Kidney capillary endothelial cell (primary cell): ENCODE measurements around the gene ZNF469.
"Not testable (repeated sequence)": the region's sequence is repeated elsewhere in the genome, so short reads cannot be mapped to it uniquely, and the experiment has no call there.

Experiments
- DNase-seq: peaks from one replicate; pipeline ENCODE4 v3.0.0-alpha.2; 2018; ENCODE audit warnings: low spot score

Gene ZNF469

GRCh38 chr16:88360401-88360800 lies 22.4 kb upstream of the ZNF469 start:
- DNase-seq = not testable (repeated sequence)

GRCh38 chr16:88360999-88361398 lies 21.8 kb upstream of the ZNF469 start:
- no peak for DNase-seq

DNA sequence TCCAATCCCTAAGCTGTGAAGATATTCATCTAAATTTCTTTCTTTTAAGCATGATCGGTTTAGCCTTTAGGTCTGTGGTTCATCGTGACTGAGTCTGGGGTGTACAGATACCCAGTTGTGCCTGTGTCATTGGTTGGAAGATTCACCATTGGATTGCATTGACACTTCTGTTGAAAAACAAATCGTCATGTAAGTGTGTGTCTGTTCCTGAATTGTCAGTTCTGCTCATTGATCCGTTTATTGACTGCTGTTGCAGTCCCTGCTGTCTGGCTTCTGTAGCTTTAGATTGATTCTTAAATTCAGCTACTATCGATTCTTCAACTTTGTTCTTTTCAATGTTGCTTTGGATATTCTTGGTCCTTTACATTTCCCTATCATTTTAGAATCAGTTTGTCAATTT lies 21.0 kb upstream of the ZNF469 start:
- no peak for DNase-seq

- DNase-seq = no peak
These were observed 19.4 kb upstream of the ZNF469 start for GRCh38 chr16:88363239-88363891.

- no peak for DNase-seq
These were observed 17.4 kb upstream of the ZNF469 start for GRCh38 chr16:88365244-88365865.

GRCh38 chr16:88366032-88366703 lies 16.6 kb upstream of the ZNF469 start:
- no peak for DNase-seq

DNA sequence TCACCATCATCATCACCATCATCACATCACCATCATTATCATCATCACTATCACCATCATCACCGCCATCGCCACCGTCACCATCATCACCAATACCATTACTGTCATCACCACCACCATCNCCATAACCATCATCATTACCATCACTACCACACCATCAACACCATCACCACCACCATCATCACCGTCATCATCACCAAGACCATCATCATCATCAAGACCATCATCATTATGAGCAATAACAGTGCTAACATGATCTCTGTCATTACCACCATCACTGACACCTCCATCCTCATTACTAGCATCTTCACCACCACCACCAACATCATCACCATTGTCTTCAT lies 16.1 kb upstream of the ZNF469 start:
- DNase-seq = no peak

DNA sequence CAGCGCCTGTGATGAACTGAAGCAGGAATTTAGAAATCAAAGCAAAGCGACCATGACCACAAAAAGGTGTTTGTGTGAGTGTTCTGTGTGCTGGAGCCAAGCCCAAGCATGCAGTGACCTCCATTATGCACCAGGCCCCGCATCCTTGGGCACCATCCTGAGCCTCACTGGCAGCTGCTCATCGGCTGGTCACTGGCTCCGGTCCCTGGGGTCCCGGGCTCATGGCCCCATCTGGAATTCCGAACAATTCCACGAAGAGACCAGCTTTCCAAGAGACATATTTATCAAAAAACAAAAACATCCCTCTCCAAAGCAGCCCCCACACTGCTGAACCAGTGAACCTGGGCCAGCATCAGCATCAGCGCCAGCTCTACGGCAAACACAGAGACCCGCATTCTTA lies 15.2 kb upstream of the ZNF469 start:
- DNase-seq = no peak

DNA sequence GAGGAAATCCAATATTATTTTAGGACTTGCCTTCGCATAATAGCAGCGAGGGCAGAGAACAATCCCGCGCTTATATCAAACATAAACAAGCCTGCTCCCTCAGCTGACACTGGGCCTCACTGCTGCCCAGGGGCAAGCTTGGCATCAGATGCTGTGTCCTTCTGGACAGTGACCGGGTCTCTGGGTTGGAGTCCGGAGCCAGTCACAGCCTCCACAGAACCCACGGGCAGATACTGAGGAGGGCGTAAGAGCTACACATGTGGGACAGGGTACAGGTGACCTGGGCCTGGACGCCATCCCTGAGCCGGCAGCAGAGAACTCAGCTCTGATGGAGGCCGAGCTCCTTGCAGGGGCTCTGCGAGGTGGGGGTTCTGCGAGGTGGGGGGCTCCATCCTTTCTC lies 14.7 kb upstream of the ZNF469 start:
- no peak for DNase-seq

- DNase-seq = no peak
These were observed 13.8 kb upstream of the ZNF469 start for GRCh38 chr16:88368994-88369393.

- DNase-seq = no peak
These were observed 13.2 kb upstream of the ZNF469 start for GRCh38 chr16:88369447-88370008.

DNA sequence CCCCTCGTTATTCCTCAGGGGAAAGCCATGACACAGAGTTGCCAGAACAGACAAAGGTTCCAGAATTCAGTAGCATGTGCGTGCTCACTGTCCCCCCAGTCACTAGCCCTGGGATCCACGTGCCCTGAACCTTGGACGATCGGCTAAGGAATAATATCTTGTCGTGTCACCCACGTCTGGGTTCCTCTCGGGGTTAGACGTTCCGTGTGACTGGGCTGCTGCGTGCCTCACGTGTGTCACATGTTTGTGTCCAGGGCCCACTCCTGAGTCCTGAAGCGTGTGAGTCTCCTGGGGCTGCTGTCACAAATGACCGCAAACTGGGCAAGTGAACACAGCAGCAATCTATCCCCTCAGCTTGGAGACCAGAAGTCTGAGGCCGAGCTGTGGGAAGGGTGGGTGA lies 12.4 kb upstream of the ZNF469 start:
- no peak for DNase-seq

DNA sequence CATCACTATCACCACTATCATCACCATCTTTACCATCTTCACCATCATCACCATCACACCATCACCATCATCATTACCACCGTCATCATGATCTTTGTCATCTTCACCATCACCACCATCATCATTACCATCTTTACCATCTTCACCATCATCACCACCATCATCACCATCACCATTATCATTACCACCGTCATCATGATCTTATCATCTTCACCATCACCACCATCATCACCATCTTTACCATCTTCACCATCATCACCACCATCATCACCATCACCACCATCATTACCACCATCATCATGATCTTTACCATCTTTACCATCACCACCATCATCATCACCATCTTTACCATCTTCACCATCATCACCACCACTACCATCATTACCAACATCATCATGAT lies 10.2 kb upstream of the ZNF469 start:
- no peak for DNase-seq

DNA sequence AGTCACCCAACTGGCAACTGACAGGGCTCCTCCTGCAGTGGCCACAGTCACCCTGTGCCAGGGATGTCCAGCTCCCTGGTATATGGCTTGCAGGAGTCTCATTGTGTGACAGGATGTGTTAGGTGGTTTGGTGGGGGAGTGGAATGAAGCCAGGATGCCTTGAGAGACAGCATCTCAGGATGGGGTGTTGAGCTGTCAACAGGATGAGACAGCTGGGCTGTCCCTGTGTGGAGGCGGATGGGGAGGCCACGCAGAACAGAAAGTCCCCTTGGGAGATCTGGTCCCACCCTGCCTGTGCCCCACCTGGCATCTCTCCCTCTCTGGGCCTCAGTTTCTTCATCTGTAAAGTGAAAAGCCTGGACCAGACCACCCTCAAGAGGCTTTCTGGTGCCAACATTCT lies 9.5 kb upstream of the ZNF469 start:
- DNase-seq = no peak

- no peak for DNase-seq
These were observed 8.7 kb upstream of the ZNF469 start for GRCh38 chr16:88373927-88374492.

DNA sequence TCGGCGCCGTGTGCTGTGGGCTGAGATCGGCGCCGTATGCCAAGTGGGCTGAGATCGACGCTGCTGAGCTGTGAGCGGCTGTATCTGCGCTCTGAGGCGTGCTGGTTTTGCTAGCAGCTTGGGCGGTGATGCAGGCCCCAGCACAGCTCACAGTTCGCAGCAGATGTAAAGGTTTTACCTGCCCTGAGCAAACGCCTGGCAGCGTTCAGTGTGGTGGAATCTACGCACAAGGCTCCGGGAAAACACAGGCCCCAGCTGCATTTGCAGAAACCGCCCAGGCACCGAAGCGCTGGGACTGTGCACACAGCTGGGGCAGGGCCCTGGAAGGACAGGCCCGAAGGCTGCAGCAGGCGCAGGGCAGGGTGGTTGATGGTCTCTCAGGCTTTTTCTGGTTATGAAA lies 8.0 kb upstream of the ZNF469 start:
- DNase-seq = no peak

GRCh38 chr16:88375236-88375975 lies 7.4 kb upstream of the ZNF469 start:
- DNase-seq = no peak

DNA sequence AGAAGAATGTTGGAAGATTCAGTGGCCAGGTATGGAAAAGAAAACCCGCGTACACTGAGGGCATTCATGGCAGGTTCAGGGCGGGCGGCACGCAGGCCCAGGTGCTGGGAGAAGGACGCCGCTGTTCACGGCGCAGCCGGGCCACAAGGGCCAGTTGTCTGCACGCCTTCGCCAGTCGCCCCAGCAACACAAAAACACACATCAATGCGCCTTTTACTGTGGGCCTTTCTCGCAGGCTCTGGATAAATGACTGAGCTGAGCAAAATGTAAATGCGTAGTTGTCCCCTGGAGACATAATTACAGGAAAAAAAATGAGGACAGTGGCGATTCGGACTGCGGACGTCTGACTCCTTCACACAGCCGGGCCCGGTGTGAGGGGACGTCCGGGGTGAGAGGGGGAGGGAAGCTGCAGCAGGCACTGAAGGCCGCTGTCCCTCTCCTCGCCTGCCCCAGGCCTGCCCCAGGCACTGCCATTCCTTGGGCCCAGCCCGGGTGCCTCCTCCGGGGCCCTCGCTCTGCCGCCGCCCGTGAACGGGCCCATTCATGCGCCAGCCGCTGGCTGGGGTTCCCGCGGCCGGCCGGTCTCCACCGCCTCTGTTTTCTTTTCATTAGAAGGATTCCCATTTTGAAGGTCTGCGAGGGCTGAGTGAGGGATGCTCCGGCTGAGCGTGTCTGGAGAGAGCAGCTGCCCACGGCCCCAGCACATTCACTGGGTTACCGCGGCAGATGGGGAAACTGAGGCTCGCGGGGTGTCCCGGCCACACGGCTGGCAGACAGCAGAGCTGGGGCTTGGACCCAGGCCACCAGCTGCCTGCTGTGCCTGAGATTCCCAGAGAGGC lies 6.5 kb upstream of the ZNF469 start:
- no peak for DNase-seq

GRCh38 chr16:88376835-88377726 lies 5.7 kb upstream of the ZNF469 start:
- no peak for DNase-seq

GRCh38 chr16:88377961-88378360 lies 4.8 kb upstream of the ZNF469 start:
- no peak for DNase-seq
